Globus pallidus (tissue), 1 donor: ENCODE results near the gene GRIN2A.

ENCODE experiments used
- DNase-seq: peaks from one replicate; pipeline ENCODE4 v3.0.0-alpha.2; 2015; ENCODE audit warnings: low spot score

The GRIN2A gene

DNA sequence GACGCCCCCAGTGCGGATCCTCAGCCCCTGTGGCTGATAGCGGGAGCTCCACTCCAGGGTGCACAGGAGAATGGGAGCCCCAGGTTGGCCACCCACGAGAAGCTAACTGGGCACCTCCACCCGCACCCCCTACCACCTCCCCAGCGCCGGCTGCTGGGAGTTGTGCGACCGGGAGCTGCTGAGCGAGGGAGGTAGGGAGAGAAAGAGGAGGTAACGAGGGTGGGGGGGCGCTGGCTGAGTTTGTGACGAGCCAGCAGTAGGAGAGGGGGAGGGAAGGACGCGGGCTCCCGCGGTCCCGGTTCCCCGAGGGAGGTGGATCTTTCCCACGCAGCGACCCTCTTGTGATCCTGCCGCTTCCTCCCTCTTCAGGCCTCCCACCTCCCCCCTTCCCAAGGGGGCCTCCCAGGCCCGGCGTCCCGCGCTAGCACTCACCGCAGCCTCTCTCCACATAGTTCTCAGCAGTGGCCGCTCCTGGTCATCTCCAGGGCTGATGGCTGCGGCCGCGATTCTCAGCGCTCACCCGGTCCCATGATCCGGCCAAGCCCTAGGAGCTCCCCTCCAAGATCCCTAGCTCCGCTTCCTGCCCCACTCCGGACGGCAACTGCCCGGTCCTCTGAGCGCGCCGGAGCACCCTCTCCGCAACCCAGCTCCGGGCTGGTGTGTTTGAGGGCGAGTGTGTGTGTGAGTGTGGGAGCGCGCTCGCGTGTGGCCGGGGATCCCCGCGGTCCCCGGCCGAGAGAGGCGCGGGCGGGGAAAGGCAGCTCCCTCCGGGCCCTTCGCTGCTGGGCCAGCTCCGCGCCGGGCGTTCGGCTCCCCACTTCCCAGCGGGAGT is at the start of gene GRIN2A:
Gene GRIN2A (minus strand): TSS at position 207 of the 832 bp plus-strand sequence. CDS start 2,017 bp downstream, outside the sequence.
- peak; percentile 23 for DNase-seq

DNA sequence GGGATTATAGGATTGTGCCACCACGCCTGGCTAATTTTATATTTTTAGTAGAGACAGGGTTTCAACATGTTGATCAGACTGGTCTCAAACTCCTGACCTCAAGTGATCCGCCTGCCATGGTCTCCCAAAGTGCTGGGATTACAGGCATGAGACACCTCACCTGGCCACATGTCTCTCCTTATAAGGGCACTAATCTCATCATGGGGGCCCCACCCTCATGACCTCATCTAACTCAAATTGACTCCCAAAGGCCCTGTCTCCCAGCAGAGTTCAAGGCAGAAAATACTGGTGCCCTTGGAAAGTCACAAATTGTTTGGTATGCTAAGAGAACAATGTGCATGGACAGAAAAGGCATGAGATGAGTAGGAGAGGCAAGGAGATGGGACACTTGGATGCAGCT is 49.3 kb upstream of the GRIN2A start:
- DNase-seq, result no peak

DNA sequence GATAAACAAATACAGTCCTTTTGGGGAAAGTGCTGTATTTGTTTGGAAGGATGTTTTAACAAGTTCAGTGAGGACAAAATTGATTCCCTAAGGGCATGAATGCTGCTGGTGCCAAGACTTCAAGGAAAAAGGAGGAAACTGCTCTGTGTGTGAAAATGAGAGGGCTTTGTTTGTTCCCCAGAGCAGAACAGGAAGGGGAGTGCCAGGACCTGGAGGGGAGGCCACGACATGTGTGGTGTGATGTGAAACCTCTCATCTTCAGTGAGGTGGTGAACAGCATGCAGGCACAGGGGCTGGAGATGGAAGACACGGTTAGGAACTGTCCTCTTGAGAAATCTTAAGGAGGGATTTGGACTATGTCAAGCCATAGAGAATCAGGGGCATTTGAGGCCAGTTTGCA is 46.6 kb upstream of the GRIN2A start:
- no peak for DNase-seq

DNA sequence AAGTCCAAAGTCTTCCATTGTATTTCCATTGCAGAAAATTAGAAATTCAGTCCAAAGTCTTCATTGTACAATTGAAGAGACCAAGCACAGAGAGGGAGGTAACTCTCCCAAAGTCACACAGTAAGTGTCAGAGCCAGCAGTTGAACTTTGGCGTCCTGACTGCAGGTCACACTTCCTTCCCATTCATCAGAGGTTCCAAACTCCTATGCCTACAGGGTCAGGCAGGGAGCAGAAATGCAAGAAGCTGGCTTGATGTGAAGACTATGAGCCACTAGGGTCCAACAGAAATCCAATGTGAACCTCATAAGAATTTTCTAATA is 44.7 kb upstream of the GRIN2A start:
- no peak for DNase-seq

DNA sequence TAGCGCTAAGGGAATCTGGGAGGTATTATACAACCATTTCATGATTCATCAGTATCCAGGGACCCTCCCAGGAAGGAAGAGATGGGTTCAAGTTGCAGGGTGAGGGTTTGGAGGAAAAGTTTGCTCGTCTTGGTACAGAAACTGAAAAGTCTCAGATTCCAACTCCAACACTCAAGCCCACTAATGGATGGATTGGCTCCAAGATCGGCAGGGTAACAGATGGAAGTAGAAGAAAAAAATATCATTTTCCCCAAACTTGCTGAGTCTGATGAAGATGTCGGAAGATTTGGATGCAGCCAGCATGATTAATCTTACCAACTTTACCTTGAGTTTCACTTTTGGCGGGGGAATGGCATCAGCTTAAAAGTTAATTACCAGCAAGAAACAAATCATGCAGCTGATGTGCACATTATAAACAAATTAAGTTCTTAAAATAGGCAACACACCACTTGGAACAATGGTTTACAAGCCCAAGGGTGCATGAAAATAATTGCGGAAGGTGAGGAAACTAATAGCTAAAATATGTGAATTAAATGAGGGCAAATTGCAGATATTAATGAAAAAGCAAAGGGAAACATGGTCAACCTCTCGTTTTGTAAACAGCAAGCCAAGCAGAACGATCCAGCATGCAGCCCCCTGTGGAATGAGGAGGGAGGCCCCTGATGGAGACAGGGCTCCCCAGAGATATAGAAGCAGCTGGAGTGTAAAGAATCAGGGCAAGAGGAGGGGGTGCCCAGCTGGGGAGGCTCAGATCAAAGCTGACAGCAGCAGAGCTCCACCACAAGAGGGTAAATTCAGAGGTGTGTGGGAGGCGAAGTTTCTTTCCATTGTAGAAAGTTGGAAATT is 44.1 kb upstream of the GRIN2A start:
- DNase-seq, result no peak

DNA sequence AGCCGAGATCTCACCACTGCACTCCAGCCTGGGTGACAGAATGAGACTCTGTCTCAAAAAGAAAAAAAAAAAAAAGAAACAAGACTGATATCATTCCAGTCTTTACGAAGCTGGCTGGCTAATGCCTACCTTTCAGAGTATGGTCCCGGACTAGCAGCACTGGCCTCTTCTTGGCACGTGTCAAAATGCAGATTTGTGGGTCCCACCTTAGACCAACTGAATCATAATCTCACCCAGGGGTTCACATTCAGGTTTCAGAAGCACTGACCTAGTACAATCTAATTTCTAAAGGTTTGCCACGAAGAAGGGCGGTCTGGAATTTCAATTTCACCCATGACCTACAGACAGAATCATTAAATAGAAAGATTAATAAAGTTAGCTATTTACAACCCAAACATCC is 43.4 kb upstream of the GRIN2A start:
- DNase-seq, result no peak

DNA sequence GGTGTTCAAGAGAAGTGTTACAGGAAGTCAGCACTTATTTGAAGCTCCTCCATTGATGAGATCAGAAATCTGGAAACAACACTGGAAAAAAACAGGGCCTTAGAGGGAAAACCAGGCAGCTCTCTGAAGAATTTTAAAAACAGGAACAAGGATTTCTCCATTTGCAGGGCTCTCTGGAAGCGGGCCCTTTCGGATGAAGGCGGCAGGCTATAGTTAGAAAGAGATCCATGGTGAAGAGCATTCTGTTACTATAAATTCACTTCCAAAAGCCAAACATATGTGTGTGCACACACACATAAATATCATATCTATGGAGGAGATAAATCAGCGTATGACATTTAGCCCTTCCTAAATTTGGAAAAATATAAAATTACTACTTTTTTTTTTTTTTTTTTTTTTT is 42.6 kb upstream of the GRIN2A start:
- DNase-seq, result no peak

DNA sequence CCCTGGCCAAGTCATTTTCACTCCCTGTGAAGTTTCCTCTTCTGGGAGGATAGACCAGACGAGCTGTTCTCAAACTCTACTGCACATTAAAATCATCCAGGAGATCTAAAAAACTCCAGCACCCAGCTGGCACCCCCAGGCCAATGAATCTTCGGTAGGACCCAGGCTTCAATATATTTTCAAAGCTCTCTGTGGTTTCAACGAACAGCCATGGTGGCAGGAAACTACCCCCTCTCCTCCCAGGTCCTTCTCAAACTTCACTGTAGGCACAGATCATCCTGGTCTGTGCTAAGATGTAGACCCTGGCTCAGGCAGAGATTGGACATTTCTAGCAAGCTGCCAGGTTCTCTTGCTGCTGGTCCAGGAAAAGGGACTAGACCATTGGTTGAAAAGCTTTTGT is 38.7 kb upstream of the GRIN2A start:
- no peak for DNase-seq

DNA sequence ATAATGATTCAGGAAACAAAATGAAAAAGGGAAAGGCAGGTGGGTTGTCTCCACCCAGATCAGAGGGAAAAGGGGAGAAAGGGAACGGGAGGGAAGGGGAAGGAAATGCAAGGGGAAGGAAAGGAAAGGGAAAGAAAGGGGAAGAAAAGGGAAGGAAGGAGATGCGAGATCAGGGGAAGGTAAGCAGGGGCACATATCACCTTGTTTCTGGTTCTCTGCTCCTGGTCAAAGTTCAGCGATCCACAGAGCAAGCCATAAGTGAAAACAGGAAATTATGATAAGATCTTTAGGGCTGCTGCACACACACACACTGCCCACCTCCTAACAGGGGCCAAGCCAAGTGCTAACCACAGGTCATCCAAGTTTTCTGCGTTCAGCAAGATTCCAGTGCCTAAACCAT is 37.5 kb upstream of the GRIN2A start:
- DNase-seq, result no peak

DNA sequence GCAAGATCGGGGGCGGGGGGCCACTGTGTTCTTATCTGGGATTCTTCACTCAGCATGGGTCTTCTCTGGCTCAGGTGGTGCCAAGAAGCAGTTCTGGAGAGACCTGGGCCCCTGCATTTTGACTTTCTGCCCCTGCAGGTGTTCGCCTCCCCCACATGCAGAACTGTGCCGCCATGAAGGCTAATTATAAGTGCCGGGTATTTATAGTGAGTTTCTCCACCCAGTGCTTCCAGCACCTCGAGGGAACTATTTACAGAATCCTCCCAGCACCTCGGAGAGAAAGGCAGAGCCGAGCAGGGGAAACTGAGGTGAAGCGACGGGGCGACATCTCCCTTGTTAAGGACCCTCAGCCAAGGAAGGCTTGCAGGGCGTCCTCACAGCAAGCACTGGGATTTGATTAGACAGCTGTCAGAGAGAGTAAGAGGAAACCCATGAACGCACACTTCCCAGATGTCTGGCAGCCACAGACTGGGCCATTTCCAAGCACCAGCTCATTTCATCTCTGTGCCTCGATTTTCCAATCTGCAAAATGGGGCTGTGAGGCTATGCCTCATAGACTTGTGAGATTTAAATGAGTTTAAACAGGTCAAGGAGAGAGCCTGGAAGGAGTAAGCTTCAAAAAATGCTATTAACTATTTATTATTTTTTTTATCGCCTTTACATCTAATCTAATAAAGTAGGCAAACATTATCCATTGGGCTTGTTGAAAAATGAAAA is 36.4 kb upstream of the GRIN2A start:
- no peak for DNase-seq

DNA sequence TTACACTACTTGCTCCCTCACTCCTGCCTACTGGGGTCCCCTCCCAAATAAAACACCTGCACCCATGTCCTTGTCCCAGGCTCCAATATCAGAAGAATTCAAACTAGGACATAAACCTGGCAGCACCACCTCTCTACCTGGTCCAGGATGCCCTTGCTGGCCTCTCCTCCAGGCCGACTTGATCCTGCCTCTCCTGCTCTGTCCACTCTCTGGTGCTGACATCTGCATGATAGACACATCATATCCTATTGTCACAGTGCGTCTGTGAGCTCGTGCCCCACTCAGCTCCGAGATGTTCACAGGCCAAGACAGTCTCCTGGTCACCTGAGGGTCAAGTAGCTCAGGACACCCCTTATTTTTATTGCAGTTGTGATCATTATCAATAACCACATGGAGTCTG is 31.5 kb upstream of the GRIN2A start:
- DNase-seq, result no peak

DNA sequence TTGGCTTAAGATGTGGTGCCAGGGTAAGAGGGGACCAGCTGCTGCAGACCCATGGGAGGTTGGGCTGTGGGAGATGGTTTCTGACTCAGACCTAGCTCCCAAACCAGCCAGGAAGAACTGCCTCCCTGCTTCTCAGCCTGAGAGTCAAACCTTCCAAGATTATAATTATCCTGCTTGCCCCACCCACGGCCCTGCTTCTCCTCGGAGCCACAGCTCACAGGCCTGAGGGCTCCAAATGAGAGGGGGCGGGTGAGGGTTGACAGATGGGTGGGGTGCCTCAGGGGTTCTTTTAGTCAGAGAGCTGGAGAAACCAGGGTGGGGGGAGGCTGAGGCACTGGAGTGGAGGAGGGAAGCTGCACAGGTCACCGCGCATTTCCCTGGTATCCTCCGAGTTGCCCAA is 28.7 kb upstream of the GRIN2A start:
- DNase-seq, result no peak

DNA sequence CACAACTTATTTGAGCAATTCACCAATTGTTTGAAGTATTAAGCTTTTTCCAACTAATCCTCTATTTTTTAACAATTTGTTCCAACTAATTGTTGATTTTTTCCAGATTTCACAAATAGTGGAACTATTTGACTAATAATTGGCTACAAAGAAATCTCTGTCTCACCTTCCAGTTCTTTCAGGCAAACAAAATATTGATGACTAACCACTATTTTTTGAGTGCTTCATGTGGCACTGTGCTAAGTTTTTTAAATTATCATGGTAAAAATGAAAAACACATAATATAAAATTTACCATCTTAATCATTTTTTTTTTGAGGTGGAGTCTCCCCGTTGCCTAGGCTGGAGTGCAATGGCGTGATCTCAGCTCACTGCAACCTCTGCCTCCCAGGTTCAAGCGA is 24.6 kb upstream of the GRIN2A start:
- DNase-seq, result no peak

DNA sequence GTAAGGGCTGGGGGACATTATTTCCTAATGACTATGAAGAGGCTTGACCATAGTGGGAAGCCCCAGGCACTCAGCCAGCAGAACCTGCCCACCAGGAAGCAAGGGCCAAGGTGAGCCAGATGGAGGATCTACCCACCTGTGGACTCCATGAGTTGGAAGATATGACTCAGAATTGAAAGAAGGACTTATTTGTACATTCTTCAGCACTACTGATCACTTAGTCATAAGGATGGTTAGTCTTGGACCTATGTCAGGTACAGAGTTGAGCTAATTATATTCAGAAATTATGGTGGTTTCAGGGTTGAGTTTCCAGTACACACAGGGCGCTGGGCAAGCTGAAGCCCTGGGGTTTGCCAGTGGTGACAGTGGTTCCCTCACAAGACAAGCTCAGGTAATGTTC is 24.0 kb upstream of the GRIN2A start:
- no peak for DNase-seq

DNA sequence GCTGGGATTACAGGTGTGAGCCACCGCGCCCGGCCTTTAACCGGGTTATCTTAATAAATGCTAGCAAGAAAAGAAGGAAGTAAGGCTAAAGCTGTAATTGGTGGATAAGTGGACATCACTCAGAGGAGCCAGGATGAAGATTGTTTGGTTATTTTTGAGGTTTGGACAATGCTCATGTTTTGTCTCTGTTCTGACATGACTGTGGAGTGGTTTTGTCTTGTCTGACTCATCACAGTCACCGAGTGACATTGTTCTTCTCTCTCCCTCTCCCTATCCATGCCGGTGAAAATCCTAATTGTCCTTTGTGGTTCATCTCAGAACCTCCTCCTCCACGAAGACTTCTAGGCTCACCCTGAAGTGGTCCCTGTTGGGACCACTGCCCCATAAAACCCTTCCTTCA is 23.5 kb upstream of the GRIN2A start:
- no peak for DNase-seq

DNA sequence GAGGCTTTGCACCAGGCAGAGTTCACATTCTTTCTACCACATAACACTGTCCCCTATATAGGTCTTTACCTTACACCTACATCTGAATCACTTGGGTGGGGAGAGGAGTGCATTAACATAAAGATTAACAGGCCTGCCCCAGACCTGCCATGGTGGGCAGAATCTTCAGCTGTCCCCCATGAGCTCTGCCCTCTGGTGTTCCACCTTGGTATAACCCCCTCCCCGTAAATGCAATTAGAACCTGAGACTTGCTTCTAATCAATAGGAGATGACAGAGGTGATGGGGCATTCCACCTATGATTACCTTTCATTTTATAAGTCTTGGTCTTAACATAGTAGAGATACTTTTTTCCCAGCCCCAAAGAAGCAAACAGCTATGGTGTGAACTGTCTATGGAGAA is 20.4 kb upstream of the GRIN2A start:
- DNase-seq, result no peak

DNA sequence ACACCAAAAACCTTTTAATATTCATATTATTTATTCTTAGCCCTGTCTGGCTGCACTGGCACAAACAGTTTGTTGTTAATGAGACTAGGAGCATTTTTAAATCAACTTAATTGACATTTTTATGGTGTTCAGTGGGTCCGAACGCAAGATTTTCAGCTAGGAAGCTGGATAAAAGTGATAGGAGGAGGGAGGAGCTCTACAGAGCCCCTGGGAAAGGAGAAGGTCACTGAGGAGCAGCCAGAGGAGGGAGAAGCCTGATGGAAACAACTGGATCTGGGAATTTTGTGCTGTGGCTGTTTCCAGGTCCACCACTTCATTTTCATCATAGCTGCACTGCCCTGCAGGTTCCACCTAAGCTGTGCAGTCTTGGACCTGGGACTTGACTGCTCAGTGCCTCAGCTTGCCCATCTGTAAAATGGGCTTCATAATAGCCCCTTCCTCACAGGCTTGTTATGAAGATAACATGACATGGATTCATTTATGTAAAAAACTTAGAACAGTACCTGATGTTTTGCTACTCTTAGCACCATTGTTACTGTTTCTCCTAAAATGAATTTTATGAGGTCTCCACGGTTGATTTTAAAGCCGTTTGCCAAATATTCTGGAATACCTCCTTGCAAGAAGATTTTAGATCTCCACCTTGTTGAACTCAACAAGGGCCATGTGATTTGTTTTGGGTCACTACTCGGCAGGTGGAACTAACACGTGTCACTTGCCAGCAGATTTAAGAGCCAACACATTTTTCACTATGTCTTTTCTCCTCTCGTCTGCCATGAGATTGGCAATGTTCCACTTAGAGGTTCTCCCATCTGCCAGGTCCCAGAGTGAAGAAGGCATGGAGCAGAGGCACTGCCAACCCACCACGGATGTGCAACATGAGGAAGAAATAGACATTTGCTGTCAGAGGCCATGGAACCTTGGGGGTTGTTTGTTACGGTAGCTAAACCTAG is 18.7 kb upstream of the GRIN2A start:
- no peak for DNase-seq

DNA sequence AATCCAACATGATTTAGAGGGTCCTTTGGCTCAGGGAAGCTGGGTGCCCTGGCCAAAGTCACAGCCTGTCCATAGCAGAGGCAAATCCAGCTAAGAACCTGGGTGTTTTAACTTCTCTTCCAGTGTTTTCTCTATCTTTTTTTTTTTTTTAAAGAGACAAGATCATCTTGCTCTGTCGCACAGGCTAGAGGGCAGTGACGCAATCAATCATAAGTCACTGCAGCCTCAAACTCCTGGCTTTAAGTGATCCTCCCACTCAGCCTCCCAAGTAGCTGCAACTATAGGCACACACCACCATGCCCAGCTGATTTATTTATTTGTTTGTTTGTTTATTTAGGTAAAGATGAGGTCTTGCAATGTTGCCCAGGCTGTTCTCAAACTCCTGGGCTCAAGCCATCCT is 14.8 kb upstream of the GRIN2A start:
- DNase-seq, result no peak

DNA sequence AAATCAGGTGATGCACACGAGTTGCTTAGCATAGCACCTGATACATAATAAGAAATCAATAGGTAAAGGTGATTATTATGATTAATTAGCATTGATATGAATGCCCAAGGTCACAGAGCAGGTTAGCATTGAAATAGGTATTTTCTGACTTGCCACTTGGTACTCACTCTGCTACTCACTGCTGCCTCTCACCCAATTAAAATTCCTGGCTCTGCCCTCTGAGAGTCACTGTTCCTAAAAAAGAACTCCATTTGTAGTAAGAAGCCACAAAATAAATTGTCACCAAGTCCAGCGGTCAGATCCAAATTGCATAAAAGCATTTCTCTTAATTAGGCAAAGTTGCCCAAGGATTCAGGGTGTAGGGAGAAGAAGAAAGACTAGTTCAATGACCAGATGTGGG is 8.9 kb upstream of the GRIN2A start:
- no peak for DNase-seq

DNA sequence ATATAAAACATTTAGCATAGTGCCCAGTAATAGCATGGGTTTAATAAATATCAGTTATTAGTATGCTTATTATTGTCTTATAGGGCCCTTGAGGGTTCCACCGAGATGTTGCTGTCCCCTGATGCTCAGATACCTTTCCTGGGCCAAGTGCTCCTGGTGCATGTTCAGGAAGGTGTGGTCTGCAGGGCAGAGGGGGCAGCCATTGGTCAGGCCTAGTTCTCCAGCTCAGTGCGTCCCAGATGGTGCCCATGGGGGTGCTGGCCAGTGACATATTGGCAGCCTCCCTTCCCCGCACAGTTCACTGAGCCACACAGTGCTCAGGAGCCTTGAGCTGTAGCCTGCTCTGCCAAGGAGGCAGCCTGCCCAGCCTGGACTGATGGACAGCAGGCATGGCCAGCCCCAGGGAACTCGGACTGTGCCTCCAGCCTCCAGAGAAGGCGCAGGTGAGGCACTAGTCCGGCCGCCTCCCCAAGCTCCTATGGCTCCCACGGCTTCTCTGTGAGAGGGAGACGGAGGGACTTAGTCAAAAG is 7.7 kb upstream of the GRIN2A start:
- DNase-seq, result no peak

DNA sequence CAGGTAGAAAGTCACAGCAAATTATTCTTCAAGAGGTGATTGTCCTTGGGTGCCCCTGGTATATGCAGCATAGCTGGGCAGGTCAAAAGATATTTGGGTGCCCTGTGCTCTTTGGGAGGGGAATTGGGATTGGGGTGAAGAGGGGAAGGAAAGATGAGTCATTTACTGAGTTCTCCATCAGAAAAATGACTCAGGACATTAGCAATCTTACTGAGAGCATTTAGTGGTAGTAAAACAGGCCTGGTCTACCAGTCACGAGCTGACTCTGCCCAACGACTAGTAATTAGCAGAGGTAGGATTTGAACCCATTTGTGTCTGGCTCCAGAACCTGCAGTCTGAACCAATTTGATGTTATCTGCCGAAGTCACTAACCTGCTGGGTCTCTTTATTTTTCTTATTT is 6.0 kb upstream of the GRIN2A start:
- no peak for DNase-seq
